Measurements from ENCODE around the gene RCN1.
"Not testable (repeated sequence)": the region's sequence is repeated elsewhere in the genome, so short reads cannot be mapped to it uniquely, and the experiment has no call there.

The RCN1 gene

GRCh38 chr11:32113200-32113919, 22.5 kb downstream of the RCN1 start:
- DNase-seq (ENCODE audit: low read depth) = no peak

GRCh38 chr11:32113920-32114203, 23.0 kb downstream of the RCN1 start:
- no peak for DNase-seq (ENCODE audit: low read depth)

GRCh38 chr11:32115446-32115845, 24.6 kb downstream of the RCN1 start:
- no peak for DNase-seq (ENCODE audit: low read depth)

- no peak for DNase-seq (ENCODE audit: low read depth)
Observed at GRCh38 chr11:32116668-32117067, 25.8 kb downstream of the RCN1 start.

GRCh38 chr11:32118025-32118974, 27.4 kb downstream of the RCN1 start:
- DNase-seq (ENCODE audit: low read depth) = no peak

- not testable (repeated sequence) for DNase-seq (ENCODE audit: low read depth)
Observed at GRCh38 chr11:32119139-32119538, 28.3 kb downstream of the RCN1 start.

- DNase-seq (ENCODE audit: low read depth) = no peak
Observed at GRCh38 chr11:32121012-32121411, 30.1 kb downstream of the RCN1 start.

GRCh38 chr11:32122200-32122599, 31.3 kb downstream of the RCN1 start:
- no peak for DNase-seq (ENCODE audit: low read depth)

GRCh38 chr11:32131321-32131720, 40.4 kb downstream of the RCN1 start:
- DNase-seq (ENCODE audit: low read depth) = no peak

GRCh38 chr11:32136657-32137056, 45.8 kb downstream of the RCN1 start:
- DNase-seq (ENCODE audit: low read depth) = no peak

- no peak for DNase-seq (ENCODE audit: low read depth)
Observed at GRCh38 chr11:32137263-32137662, 46.4 kb downstream of the RCN1 start.

- DNase-seq (ENCODE audit: low read depth) = no peak
Observed at GRCh38 chr11:32137869-32138268, 47.0 kb downstream of the RCN1 start.

GRCh38 chr11:32138902-32139301, 48.0 kb downstream of the RCN1 start:
- no peak for DNase-seq (ENCODE audit: low read depth)

GRCh38 chr11:32139896-32140520, 49.1 kb downstream of the RCN1 start:
- DNase-seq (ENCODE audit: low read depth) = no peak

- no peak for DNase-seq (ENCODE audit: low read depth)
Observed at GRCh38 chr11:32141745-32142546, 51.1 kb downstream of the RCN1 start.

GRCh38 chr11:32143378-32143777, 52.5 kb downstream of the RCN1 start:
- DNase-seq (ENCODE audit: low read depth) = no peak

- no peak for DNase-seq (ENCODE audit: low read depth)
Observed at GRCh38 chr11:32145282-32145681, 54.4 kb downstream of the RCN1 start.

GRCh38 chr11:32148895-32149294, 58.0 kb downstream of the RCN1 start:
- DNase-seq (ENCODE audit: low read depth) = no peak

- DNase-seq (ENCODE audit: low read depth) = no peak
Observed at GRCh38 chr11:32149748-32150147, 58.9 kb downstream of the RCN1 start.

- DNase-seq (ENCODE audit: low read depth) = no peak
Observed at GRCh38 chr11:32151027-32151426, 60.2 kb downstream of the RCN1 start.

GRCh38 chr11:32152216-32152615, 61.3 kb downstream of the RCN1 start:
- no peak for DNase-seq (ENCODE audit: low read depth)

- no peak for DNase-seq (ENCODE audit: low read depth)
Observed at GRCh38 chr11:32152821-32153220, 61.9 kb downstream of the RCN1 start.

Measured in activated T-cell treated with anti-CD3 and anti-CD28 coated beads for 48 hours (primary cell).